ENCODE data around the gene SMIM30. TPM values are rescaled to one million over a fixed set of nuclear protein-coding genes. Genes with fewer than 3 reads are reported as not detected.
A peak's percentile ranks its signal among the peaks of the same experiment; 100 is the strongest.
"Not testable (repeated sequence)": the region's sequence is repeated elsewhere in the genome, so short reads cannot be mapped to it uniquely, and the experiment has no call there.

The SMIM30 gene, protein sequence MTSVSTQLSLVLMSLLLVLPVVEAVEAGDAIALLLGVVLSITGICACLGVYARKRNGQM
- polyA plus RNA-seq (2012; ENCODE audit: insufficient read depth, insufficient read length): 30.7 TPM

DNA sequence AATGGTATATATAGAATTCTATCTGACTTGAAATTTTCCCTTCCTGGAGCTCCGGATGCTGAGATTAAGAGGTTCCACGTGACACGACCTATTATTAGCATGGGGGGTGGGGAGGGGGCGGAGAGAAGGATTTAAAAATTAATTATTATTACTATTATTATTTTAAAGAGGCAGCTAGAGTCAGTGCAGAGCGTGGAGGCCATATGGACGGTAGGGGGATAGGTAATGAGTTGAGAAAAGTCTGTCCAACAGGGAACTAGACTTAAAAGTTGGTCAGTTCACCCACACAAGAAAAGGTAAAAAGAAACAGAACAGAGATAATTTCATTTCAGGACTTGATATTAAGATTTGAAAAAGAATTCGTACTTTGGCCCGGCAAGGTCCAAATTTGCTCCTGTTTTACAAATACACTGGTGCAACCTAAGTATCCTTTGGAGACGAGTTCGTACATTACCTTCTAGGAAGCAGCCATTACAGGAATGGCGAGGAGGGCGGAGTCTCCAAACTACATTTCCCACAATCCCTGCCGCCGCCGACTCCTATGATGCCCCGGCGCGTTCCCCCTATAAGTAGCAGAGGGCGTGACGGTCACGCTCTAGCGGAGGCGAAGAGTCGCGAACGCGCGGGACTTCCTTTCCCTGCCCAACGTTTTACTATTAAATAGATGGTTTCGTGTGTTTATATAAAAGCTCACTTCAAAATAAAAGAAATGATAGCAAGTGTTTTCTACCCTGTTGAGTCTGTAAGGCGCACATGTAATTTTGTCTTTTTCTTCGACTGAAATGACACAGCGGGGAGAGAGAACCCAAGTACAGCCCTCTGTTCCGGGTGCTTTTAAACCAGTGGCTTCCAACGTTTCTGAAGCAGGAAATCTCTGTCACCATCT, at the start of gene SMIM30:
TSS of gene SMIM30 (minus strand) at position 481 of the 886 bp plus-strand sequence. CDS start 976 bp downstream, outside the sequence.
- peak within 1 kb of the TSS; percentile 63 for H3K4me3 ChIP-seq (ENCODE audit: low read length)
- peak; percentile 73 for DNase-seq (ENCODE audit: low read depth, low spot score)

DNA sequence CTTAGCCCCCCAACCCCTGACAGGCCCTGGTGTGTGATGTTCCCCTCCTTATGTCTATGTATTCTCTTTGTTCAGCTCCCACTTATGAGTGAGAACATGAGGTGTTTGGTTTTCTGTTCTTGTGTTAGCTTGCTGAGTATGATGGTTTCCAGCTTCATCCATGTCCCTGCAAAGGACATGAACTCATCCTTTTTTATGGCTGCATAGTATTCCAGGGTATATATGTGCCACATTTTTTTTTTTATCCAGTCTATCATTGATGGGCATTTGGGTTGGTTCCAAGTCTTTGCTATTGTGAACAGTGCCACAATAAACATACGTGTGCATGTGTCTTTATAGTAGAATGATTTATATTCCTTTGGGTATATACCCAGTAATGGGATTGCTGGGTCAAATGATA, 47.8 kb upstream of the SMIM30 start:
- not testable (repeated sequence) for H3K4me3 ChIP-seq (ENCODE audit: low read length); DNase-seq (ENCODE audit: low read depth, low spot score)

DNA sequence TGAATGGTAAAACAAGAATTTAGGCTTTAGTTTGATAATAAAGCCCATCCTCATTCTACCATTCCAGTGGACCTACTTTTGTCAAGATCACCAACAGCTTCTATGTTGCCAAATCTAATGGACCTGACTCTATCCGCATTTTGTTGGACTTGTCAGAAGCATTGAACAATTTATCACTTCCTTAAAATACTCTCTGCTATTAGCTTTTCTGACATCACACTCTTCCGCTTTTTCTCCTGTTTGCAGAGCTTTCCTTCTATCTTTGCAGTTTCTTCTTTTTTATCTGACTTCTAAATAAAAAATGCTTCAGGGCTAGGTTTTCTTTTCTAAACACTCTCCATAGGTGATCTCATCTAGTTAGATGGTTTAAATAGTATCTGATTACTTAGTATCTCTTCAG, 42.7 kb upstream of the SMIM30 start:
- no peak for DNase-seq (ENCODE audit: low read depth, low spot score)
- H3K4me3 ChIP-seq (ENCODE audit: low read length): no peak overlapping the region

DNA sequence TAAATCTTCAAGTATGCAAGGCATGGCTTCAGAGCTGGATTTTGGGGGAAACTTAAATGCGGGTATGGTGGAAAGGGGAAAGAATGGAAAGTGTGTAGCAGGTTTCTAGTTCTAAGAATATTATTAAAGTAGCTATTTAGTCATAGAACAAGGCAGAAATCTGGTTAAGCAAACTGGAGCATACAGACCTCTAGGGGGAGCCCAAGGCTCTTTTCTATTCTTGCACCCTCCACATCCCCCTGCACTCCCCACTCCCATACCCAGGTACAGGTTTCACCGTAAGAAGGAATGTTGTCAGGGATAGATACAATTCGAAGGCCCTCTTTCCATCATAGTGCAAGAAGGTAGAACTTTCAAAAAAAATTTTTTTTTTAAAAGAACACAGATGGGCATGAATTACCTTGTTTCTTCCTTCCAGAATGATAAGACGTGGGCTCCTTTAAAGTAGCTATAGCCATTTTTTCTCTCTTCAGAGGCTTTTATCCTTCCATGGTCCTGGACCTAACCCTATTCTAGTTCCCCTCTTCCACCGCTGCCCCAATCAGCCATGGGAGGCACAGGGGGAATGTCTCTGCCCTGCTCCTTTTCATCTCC, 41.5 kb upstream of the SMIM30 start:
- peak; percentile 32 for DNase-seq (ENCODE audit: low read depth, low spot score)
- no peak overlapping the region for H3K4me3 ChIP-seq (ENCODE audit: low read length)

DNA sequence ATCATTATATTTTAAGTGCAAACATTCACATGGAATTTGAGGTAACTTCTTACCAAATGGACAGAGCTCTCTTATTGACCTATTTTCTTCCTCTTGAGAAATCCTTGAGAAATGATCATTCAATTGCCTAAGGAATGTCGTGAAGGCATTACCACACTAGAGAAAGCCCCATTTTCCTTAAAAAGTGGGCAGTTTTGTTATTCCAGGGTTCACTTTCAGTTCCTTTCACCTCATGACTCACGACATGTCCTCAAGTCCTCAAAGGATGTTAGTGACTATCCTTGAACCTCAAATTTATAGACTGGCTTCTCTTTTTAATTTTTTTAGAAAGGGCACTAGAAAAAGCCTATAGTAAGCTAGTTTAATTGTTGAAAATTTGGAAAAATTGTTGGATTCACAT, 40.4 kb upstream of the SMIM30 start:
- no peak for DNase-seq (ENCODE audit: low read depth, low spot score)
- H3K4me3 ChIP-seq (ENCODE audit: low read length): no peak overlapping the region

DNA sequence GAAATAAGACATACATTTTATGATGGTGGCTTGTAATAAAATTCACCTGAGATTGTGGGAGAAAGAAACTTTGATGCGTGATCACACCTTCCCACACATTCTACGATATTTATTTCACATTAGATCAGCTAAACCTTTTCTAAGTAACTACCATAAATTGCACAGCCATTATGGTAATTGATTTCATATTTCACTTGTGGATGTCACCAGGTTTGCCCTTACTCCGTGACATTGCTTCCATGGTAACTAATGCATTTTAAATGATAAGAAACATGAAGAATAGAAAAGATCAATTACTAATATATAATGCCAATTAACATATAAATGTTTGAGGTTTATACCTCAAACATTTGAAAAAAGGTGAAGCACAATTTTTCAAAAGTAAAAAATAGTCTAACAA, 35.8 kb upstream of the SMIM30 start:
- DNase-seq (ENCODE audit: low read depth, low spot score): no peak
- H3K4me3 ChIP-seq (ENCODE audit: low read length): no peak overlapping the region

DNA sequence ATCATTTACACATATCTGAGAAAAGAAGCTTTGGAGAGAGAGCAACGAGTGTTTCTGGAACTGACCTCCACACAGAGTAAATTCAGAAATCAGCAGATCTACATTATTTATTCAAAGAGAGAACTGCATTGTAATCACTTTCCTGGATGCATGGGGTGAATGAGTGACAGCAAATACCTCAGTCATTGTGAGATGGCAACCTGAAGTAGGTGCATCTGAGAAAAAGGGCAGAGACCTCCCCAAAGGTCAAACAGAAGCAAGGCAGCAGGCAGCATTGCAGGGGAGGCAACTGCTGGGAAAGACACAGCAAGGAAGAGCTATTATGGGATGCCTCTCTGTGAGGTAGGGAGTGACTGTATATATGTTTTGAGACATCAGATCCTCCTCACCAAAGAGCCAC, 26.5 kb upstream of the SMIM30 start:
- no peak overlapping the region for H3K4me3 ChIP-seq (ENCODE audit: low read length)
- DNase-seq (ENCODE audit: low read depth, low spot score): no peak

DNA sequence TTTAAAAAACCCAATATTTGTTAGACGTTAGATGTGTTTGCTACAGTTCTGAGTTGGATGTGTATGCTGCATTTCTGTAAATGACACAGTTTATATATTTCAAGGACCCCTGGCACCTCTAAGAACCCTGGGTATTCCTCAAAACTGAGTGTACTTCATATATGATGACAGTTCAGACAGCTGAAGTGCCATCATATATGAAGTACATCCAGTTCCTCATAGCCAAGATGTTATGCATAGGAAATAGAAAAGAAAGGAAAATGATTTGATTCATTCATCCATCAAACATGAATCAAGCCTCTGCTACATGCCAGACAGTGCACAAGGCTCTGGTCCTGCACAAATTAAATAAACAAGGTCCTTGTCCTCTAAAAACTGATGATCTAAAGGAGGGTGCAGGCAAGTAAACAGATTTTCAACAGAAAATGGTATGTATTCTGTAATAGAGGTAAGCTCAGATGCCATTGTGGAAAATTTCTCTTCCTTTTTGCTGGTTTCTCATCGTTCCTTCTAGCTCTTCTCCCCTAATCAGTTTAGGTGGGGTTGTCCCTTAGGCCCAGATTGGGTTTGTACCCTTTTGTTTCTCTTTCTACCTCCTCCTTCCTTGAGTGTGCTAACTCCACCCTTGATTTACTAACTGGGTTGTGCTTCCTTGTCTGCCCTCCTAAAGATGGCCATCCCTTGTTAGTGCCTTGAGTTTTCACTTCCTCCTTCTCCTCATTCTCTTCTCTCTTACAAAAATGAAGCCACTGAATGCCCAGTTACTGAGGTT, 25.3 kb upstream of the SMIM30 start:
- H3K4me3 ChIP-seq (ENCODE audit: low read length): no peak overlapping the region
- DNase-seq (ENCODE audit: low read depth, low spot score): no peak

DNA sequence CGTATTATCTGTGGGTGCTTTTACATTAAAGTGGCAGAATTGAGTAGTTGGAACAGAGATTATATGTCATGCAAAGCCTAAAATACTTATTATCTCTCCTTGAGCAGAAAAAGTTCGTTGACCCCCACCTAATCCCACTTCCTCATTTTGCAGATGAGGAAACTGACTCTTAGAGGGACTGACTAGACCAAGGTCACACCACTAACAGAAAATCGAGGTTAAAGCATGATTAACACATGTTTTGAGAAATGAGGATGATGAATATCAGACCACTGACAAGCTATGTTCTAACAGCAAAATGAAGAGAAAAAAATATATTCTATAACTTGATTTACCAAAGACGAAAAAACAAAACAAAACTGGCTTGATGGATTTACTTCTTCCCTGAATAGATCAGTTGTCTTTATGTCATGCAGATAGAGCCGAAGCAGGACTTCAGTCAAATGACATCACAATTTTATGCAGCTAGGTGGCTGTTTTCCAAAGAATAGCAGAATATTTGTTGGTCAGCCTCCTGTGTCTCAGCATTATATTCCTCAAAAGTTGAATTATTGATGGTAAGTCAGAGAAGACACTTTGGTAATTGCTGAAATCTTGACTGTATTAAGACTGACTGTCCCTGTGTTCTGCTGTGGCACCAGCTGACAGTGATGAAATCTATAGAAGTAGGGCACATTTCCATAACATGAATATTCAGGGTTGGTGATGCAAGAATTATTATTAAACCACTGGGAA, 24.2 kb upstream of the SMIM30 start:
- DNase-seq (ENCODE audit: low read depth, low spot score): no peak

DNA sequence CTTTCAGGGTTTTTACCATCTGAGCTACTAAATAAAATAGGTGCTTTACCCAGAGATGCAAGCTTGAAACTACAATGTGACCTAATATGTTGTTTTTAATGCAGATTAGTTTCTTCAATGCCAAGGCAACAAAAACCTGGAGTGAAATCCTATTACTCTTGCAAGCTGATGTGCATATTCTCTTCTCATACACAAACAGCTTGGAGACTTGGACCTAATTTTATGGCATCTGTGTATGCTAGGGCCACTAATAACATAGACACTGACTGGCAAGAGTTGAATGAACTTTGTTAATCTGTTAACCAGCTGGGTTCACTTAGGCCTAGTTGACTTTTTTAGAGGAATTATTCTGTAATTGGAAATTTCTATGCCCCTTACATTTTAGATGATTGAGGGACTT, 23.4 kb upstream of the SMIM30 start:
- no peak for DNase-seq (ENCODE audit: low read depth, low spot score)
- no peak overlapping the region for H3K4me3 ChIP-seq (ENCODE audit: low read length)

More for the DNA sequence above, 24.2 kb upstream of the SMIM30 start:
- H3K4me3 ChIP-seq (ENCODE audit: low read length): no peak overlapping the region

DNA sequence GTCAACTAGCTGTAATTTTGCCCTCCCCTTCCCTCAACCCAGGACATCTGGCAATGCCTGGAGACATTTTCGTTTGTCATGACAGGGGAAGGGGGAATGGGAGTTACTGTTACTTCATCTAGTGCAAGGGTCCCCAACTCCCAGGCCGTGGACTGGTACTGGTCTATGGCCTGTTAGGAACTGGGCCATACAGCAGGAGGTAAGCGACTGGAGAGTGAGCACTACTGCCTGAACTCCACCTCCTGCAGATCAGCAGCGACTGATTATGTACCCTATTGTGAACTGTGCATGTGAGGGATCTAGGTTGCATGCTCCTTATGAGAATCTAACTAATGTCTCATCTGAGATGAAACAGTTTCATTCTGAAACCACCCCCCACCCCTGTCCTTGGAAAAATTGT, 22.6 kb upstream of the SMIM30 start:
- DNase-seq (ENCODE audit: low read depth, low spot score): no peak
- no peak overlapping the region for H3K4me3 ChIP-seq (ENCODE audit: low read length)

DNA sequence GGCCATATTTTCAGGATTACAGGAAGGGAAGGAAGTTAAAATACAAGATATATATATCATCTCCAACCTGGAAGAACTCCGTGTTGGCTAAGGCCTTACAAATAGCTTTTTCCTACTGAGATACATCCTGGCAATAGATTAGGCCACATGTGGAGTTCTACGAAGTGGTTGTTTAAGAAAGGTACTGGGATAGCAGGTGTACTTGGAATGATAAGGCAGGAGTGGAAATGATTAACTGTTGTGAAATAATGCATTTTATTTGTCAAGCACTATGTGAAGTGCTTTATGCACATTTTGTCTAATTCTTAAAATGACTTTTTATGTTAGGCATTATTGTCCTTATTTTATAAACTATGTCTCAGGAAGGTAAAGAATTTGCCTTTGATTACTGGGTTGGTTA, 18.9 kb upstream of the SMIM30 start:
- DNase-seq (ENCODE audit: low read depth, low spot score): no peak
- no peak overlapping the region for H3K4me3 ChIP-seq (ENCODE audit: low read length)

DNA sequence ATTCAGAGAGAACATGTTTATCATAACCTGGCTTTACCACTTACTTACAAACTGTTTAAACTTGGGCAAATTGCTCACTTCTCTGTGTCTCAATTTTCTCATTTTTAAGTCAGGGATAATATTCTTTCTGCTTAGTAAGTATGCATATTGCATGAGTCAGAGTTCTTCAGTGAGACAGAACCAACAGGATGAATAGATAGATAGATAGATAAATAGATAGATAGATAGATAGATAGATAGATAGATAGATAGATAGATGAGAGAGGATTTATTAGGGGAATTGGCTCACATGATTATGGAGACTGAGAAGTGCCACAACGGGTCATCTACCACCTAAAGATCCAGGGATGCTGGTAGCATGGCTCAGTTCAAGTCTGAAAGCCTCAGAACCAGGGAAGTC, 15.7 kb upstream of the SMIM30 start:
- no peak overlapping the region for H3K4me3 ChIP-seq (ENCODE audit: low read length)
- no peak for DNase-seq (ENCODE audit: low read depth, low spot score)

DNA sequence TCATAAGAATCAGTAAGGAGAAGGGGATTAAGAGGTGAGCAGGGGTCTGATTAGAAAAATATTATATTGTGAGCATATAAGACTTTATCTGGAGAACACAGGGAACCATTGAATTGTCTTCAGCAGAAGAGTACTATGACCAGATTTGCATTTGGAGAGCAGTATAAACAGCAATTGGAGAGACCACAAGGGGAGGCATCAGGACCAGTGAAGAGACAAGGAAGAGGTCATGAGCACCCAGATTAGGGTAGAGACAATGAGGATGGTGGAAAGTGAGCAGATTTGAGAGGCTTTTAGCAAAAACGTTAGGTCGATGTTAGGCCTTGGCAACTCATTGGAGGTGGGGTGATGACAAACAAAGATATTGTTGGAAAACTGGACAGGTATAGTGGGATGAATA, 13.0 kb upstream of the SMIM30 start:
- no peak overlapping the region for H3K4me3 ChIP-seq (ENCODE audit: low read length)
- no peak for DNase-seq (ENCODE audit: low read depth, low spot score)

DNA sequence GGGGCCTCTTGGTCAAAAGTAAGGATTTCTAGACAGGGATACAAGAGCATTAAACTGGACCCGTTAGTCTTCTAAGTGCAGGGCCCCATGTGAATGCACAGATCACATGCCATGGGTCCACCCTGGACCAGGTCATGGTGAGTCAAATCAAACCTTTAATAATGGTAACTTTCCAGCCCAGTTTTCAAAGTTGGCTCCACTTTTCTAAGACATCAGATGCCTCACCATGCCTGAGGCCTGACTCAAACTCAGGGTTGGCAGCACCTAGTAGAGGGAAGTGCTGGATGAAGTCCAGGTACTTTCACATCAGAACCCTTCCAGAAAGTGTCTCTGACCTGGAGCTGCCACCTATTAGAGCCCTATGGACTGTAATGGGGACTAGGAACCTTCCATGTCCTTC, 9.7 kb upstream of the SMIM30 start:
- no peak for DNase-seq (ENCODE audit: low read depth, low spot score)
- H3K4me3 ChIP-seq (ENCODE audit: low read length): no peak overlapping the region

DNA sequence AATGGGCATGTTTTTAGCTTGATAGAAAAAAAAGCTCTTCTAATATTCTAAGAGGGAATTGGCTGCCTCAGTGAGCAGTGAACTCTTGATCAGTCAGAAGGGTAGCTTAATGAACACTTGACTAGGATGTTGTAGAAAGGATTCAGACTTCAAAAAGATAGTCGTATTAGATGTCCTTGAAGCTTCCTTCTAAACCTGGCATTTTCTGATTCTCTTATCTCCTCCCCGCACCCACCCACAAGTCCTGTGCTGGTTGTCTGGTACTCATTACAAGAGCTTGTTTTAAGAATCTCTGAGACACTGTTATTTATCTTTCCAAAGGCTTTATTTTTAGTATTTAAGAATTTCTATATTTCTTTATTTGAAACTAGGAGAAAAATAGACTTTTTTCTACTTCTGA, 7.4 kb upstream of the SMIM30 start:
- no peak overlapping the region for H3K4me3 ChIP-seq (ENCODE audit: low read length)
- DNase-seq (ENCODE audit: low read depth, low spot score): no peak

DNA sequence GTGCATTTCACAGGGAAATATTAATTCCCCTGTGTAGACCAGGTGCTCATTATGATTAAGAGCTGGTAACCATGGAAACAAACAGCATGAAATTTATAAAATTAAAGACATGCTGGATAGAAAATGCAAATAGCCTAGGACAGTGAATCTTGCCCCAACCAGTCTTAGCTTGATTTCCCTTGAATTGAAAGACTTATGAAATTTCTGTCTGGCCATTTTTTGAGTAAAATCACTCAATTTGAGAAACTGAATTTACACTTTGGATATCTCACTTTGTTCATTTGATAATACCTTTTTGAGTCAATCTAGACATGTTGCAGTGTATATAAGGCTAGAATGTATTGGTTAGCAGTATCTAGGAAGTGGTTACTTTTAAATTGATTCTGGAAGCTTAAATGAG, 4.4 kb upstream of the SMIM30 start:
- DNase-seq (ENCODE audit: low read depth, low spot score): no peak
- H3K4me3 ChIP-seq (ENCODE audit: low read length): no peak overlapping the region

DNA sequence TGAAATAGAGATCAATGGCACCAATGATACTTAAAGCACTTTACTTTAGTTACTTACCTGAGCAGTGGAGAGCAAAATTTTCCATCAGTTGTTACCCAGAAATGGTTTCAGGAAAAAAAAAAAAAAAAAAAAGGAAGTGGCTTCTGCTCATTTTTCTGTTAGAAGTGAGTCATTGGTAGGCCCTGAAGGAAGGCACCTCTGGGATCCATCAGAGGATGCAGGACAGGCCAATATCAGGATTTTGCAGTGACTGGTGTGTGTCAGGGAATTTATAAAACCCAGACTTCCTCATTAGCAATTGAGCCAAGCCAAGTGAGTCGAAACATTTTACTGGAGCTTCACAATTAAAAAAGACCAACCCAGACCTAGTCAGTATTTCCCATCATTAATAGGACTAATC, 2.3 kb upstream of the SMIM30 start:
- DNase-seq (ENCODE audit: low read depth, low spot score): no peak
- H3K4me3 ChIP-seq (ENCODE audit: low read length): no peak overlapping the region

DNA sequence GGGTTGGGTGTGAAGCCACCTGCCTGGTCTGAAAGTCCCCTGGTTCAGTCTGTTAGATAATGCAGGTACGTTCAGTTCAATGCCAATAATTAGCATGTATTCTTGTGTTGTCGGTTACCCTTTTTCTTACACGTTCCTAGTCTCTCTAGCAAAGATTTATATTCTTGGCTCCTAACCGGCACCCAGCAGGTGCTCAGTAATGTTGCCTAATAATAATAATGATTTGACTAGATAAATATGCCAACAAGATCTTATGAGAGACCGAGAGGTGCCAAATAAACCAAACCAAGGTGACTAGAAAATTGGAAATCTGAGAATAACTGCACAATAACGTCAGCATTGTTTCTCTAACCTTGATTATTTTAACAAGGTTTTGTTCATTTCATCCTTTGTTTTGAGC, 1.1 kb upstream of the SMIM30 start:
- DNase-seq (ENCODE audit: low read depth, low spot score): no peak
- no peak overlapping the region for H3K4me3 ChIP-seq (ENCODE audit: low read length)
